ENCODE data around the gene LUC7L3.

LUC7L3 gene

GRCh38 chr17:50689956-50690886 is 29.2 kb upstream of the LUC7L3 start:
- no peak for TF ChIP-seq CTCF (IDR thresholded peaks at IDR 0.05)

DNA sequence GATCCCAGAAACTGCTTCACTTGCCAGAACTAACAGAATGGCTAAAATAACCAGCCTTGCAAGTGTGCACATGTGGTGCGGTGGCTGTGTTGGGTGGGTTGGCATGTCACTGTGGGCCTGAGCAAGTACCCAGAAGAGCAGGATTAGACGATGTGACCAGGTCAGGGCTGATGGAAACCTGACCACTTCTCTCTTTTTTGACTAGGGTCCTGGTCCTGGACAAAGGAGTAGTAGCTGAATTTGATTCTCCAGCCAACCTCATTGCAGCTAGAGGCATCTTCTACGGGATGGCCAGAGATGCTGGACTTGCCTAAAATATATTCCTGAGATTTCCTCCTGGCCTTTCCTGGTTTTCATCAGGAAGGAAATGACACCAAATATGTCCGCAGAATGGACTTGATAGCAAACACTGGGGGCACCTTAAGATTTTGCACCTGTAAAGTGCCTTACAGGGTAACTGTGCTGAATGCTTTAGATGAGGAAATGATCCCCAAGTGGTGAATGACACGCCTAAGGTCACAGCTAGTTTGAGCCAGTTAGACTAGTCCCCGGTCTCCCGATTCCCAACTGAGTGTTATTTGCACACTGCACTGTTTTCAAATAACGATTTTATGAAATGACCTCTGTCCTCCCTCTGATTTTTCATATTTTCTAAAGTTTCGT is 28.4 kb upstream of the LUC7L3 start:
- TF ChIP-seq CTCF (IDR thresholded peaks at IDR 0.05) = no peak

GRCh38 chr17:50691550-50692447 is 27.6 kb upstream of the LUC7L3 start:
- TF ChIP-seq CTCF (IDR thresholded peaks at IDR 0.05) = no peak

DNA sequence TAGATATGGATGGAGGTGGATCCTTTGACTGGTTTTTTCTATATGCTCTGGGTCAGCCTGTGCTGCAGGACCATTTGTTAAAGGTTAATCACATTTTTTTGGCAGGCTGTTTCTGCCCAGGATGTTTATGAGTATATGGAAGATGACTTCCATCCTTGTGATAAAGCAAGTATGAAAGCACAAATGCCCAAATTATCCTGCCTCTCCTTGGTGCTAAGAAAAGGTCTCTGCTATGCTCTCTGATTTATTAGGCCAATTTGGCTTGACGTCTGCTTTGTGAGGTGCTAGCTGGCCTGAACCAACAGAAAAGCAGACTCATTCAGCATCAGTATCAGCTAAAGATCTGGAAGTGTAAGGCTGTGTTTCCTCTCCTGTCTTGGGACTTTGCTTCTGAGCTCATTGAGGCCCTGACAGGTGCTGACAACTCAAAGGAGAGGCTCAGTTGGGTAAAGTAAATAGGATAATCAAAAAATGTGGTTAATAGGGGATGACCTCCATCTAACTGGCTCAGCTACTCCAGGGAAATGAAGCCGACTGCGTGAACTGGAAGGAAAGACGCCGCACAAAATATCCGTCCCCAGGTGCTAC is 26.9 kb upstream of the LUC7L3 start:
- no peak for TF ChIP-seq CTCF (IDR thresholded peaks at IDR 0.05)

GRCh38 chr17:50693036-50693682 is 26.2 kb upstream of the LUC7L3 start:
- no peak for TF ChIP-seq CTCF (IDR thresholded peaks at IDR 0.05)

GRCh38 chr17:50696365-50696879 is 23.0 kb upstream of the LUC7L3 start:
- no peak for TF ChIP-seq CTCF (IDR thresholded peaks at IDR 0.05)
